HG03139 (cell line): ENCODE results near the gene C19orf25.
"Not testable (repeated sequence)": the region's sequence is repeated elsewhere in the genome, so short reads cannot be mapped to it uniquely, and the experiment has no call there.

Experiments
- ATAC-seq: cut with Tn5 transposase; IDR thresholded peaks from one replicate; pipeline ENCODE4 v1.9.1; 2021; ENCODE audit not compliant: unreplicated experiment

C19orf25 gene

DNA sequence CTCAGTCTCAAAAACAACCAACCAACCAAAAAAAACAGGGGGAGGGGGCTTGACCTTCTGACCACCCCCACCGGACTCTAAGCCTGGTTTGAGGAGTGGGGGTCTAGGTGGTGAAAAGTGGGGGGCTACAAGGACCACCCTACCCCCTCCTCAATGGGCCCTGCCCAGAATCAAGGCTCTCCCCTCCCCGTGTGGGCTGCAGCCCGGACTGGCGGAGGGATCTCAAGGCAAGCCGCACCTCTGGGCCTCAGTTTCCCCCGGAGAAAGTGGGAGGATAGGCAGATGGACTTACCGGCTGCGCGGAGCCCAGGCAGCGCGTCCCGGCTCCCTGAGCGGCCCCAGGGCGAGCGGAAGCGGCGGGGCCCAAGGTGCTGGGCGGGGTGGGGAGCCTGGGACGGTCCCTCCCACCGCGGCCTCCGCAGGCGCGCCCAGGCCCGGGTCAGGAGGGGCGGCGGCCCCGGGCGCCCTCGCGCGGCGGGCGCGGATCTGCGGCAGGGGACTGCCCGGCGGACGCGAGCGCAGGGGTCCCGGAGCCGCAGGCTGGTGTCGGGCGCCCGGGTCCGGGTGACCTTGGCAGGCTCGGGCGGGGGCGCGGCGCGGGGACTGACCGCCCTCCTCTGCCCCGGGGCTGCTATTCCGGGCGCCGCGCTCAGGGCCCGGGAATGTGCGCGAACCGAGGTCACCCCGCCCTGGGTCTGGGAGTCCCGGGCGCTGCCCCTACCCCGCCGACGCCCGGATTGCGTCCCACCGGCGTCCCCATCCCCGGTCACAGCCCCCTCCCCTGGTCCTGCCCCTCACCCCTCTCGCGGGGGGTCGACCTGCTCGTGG lies 33.9 kb upstream of the C19orf25 start, which contains the start of gene ADAMTSL5:
ADAMTSL5 (minus strand) TSS at position 349 of the 828 bp plus-strand sequence. CDS start 2,076 bp downstream, outside the sequence.
- no peak for ATAC-seq

DNA sequence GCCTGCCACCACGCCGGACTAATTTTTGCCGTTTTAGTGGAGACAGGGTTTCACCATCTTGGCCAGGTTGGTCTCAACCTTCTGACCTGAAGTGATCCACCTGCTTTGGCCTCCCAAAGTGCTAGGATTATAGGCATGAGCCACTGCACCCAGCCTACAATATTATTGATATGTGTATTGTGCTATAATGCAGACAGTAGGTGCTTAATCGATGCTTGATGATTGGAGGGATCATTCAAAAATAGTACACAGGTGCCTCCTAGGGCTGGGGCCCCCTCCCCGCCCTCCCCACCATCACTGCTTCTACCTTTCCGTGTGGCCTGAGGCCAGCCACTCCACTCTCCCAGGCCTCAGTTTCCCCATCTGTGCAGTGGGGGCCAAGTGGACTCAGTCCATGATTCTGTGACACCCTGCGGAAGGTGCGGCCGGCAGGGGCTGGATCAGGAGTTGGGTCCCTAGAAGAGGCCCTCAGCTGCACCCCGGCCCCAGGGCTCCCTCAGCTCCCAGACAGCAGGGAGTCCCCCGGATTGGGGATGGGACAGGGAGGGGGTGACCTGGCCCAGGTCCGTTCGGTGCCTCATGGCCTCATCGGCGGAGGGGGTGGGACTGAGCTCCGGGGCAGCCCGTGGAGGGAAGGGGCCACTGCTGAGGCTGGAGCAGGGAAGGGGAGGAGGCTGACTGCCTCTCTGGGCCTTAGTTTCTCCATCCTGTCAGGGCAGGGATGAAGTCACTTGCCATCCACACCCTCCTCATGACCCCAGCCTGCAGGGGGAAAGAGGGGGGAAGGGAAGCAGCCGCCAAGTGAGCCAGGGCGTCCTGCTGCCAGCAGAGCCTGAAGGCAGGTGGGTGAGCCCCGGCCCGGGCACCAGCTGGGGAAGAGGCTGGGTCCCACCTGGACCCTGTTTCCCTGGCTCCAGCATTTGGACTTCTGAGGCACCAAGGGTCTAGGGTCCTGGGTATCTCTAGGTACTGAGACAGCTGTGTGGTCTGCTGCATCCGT lies 32.6 kb upstream of the C19orf25 start:
- ATAC-seq: no peak

DNA sequence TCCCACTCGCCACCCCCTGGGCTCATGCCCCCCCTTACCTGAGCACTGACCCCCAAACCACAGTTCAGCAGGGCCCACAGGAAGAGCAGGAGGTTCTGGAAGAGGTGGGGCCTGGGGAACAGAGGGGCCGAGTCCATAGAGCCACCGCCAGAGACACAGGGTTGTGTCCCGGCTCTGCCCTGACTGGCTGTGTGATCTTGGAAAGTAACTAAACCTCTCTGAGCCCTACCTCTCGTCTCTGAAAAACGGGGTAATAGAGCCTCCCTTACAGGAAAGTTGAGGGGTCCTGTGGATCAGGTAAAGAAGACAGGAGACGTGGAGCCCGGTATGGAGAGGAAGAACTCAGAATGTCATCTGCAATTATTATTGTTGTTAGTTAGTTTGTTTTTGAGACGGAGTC lies 31.8 kb upstream of the C19orf25 start:
- no peak for ATAC-seq

- no peak for ATAC-seq
Observed at GRCh38 chr19:1510442-1510806, 31.4 kb upstream of the C19orf25 start.

DNA sequence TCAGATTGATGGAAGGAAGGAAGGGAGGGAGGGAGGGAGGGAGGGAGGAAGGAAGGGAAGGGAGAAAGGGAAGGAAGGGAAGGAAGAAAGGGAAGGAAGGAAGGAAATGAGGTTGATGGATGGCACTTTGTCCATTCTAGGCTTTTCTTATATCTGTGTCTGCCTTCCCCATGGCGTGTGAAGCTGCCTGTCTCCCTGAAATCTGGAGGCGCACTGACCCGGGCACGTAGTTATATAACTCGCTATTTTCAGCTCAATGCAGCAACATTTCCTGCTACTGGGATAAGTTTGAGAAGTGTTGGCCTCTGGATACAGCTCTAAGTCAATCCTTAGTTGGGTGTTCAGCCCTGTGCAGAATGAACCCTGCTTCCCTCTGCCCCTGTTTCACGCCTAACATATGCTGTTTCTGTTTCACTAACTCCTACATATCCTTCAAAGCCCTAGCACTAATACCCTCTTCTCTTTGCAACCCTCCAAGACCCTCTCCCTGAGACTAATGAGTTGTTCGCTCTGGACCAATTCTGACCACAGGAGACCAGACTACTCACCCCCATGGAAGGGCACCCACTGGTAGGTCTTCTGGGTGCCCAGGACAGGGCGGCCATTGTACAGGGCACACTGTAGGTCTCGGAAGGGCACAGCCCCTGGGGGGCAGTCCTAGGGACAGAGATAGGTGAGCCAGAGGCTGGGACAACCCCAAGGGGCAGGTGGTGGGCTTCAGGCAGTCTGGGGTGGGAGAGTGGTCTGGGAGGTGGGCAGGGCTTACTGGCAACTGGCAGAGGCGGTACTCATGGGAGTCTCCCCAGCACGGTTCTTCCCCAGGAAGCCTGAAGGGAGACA lies 30.8 kb upstream of the C19orf25 start:
- no peak for ATAC-seq

- no peak for ATAC-seq
Observed at GRCh38 chr19:1508507-1508856, 29.5 kb upstream of the C19orf25 start.

DNA sequence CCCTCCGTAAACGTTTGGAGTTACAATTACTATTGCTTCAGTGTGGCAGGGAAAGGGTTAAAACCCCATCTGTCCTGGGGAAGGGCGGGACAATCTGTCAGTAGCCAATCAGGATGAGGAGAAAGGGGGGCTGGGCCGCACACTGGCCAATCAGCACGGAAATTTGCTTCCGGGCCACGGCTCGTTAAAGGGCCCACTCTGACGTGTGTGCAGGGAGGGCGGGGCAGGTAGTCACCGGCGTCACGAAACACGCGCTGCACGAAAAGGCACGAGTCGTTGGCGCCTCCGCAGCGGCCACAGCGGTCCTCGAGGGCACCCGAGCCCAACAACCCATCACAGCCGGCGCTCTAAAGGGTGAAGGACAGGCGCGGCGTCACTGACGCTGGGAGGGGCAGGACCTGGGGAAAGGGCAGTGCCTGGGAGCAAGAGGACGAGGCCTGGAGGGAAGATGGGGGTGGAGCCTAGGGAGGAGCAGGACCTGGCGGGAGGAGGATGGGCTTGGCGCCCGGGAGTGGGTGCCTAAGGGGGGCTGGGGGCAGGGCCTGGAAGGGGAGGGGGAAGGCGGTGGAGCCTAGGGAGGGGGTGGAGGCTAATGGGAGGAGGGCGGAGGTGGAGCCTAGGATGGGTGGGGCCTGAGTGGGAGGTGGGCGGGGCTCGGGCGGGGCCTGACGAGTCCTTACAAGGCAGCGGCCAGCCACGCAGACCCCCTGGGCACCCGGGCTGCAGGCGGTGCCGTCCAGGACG lies 28.9 kb upstream of the C19orf25 start:
- peak; percentile 61 for ATAC-seq

- no peak for ATAC-seq
Observed at GRCh38 chr19:1507192-1507660, 28.2 kb upstream of the C19orf25 start.

DNA sequence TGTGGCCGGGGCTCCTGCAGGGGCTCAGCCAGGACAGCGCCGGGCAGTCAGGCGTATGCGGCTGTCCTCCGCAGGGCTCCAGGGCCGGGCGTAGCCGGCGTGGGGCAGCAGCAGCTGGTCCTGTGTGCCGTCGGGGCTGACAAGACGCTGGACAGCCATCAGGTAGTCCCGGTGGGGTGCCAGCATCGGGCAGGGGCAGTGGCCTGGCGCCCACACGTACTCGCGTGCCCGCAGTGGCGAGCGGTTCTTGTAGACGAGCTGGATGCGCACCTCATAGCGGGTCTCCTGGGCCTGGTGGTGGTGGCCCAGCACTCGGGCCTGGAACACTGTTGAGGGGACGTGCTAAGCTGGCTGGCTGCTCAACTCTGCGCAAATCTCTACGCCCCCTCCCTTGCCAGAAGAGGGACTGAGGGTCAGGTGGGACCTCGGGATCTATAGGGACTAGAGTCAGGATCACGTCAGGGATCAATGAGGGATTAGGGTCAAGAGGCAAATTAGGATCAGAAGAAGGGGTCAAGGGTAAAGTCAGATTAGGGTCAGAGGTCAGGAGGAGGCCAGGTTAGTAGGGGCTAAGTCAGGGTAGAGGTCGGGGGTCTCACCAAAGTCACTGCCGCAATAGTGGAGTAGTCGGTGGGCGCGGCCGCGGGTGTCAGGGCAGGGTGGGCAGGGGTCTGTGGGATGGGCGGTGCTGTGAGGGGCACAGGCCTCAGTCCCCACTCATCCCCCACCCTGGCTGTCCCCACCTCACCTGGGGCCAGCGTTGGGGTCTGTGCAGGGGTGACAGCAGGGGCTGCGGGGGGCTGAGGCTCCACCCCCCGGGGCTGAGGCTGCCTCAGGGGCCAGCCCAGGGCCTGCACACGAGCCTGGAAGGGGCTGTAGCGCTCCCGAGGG lies 27.2 kb upstream of the C19orf25 start:
- ATAC-seq: no peak

DNA sequence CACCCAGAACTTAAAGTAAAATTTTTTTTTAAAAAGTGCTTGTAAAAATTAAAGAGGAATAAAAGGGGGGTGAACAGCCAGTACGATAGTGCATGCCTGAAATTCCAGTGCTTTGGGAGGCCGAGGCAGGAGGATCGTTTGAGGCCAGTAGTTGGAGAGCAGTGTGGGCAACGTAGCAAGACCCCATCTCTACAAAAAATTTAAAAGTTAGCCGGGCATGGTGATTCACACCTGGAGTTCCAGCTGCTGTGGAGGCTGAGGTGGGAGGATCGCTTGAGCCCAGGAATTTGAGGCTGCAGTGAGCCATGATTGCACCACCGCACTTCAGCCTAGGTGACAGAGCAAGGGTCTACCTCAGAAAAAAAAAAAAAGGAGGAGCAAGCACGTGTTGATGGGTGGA lies 26.0 kb upstream of the C19orf25 start:
- ATAC-seq: no peak

DNA sequence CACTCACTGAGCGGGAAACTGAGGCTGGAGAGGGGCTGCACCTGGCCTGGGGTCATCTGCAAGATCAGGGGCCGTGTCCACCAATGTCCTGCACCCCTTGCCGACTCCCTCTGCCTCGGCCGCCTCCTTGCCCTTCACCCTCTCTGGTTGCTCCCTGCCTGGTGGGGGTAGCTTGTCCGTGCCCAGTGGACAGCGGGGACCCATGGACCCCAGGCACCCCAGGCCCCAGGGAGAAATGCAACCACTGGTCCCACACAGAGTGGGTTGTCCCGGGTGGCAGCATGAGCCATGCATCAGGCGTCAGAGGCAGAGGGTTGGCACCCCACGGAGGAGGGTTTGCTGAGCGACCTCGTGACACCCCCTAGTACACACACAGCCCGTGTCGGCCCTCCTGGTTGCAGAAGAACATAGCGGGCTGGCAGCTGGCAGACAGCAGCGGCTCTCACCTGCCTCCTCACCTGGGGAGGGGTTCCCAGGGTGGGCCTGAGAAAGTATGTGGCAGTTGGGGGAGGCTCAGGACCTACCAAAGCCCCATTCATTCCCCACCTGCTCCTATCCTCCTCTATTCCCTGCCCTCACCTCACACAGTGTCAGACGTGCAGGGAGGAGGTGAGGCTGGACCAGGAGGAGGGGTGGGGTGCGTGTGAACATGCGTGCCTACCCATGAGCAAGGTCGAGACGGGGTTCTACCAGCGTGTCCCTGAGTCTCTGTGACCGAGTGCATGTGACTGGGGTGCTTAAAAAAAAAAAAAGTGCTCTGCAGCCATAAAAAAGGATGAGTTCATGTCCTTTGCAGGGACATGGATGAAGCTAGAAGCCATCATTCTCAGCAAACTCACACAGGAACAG lies 25.1 kb upstream of the C19orf25 start:
- ATAC-seq: no peak

DNA sequence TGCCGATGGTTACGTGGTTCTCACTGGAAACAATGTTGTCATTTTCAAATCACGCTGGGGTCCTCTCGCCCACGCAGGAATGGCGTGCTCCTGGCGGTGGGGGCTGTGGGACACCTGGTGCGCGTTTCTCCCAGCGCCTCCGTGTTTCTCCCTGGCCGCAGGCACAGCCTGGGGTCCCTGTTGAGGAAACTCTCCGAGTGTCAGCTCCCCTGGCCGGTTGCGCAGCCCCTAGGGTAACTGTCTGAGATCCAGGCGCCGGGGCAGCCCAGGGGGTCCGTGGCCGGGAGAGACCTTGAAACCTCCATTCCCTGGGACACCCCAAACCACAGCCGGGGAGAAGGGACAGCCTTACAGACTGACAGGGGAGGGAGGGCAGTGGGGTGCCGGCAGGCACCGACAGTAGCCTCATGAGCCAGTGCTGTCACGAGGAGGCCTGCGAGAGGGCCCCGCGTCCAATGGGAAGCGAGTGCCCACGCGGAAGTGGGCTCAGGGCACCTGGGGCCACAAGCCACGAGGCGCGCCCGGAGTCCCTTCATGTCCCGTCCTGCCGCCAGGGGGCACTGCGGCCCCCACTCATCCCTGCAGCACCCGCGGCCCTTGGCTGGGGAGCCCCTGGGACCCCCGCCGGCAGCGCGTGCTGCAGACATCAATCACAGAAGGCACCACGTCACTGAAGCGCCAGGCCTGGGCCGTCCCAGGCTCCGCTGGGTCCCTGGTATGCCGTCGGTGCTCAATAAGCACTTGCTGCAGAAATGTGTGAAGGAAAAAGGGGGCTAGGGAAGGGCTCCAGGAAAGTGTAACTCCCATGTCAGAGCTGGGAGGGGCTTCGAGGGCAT lies 24.3 kb upstream of the C19orf25 start:
- ATAC-seq: no peak

GRCh38 chr19:1502433-1503088 lies 23.5 kb upstream of the C19orf25 start:
- ATAC-seq: no peak

GRCh38 chr19:1501200-1501595 lies 22.2 kb upstream of the C19orf25 start:
- no peak for ATAC-seq

DNA sequence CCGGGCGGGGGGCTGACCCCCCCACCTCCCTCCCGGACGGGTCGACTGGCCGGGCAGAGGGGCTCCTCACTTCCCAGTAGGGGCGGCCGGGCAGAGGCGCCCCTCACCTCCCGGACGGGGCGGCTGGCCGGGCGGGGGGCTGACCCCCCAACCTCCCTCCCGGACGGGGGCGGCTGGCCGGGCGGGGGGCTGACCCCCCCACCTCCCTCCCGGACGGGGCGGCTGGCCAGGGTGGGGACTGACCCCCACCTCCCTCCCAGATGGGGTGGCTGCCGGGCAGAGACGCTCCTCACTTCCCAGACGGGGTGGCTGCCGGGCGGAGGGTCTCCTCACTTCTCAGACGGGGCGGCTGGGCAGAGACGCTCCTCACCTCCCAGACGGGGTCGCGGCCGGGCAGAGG lies 20.2 kb upstream of the C19orf25 start:
- ATAC-seq: not testable (repeated sequence)

DNA sequence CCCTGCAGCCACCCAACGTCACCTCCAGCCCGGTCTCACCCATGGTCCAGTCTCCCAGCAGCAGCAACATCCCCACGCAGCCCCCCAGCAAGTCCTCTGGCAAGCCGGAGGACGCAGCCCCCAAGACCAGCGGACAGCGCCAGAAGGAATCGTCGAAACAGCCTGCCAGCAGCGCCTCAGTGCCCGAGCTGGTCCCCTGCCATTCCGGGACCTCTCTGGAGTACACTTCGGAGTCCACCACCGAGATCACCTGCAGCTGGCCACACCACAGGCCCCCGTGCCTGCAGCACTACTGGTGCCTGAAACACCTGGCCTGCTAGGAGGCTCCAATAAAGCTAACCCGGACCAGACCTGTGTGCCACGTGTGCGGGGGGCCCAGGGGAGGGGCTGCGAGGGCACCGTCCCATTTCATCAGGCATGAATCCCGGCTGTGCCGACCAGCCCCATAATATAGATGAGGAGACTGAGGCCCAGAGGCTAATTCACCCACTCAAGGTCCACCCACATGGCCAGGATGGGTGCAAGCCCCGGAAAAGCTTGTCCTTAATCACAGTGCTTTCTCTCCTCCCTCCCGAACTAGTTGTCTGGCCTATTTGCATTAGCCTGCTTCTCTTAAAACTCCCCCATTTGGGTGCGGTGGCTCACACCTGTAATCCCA lies 18.7 kb upstream of the C19orf25 start:
- ATAC-seq: no peak
